GM23248 (cell line): ENCODE results near the gene PSMD6. TPM values are rescaled to one million over a fixed set of nuclear protein-coding genes. Genes with fewer than 3 reads are reported as not detected.

ENCODE experiments used
- DNase-seq: peaks from one replicate; pipeline ENCODE4 v3.0.0-alpha.2; 2015
- H2AFZ ChIP-seq: fragments of 200-600 bp; sonication (generic); 2 replicates; pipeline ENCODE4 v1.6.1; 2016; ENCODE audit warnings: antibody characterized with exemption
- H3F3A ChIP-seq: fragments of 200-600 bp; sonication (generic); 2 replicates; pipeline ENCODE4 v1.6.1; 2016; ENCODE audit warnings: mild to moderate bottlenecking, antibody characterized with exemption, mixed run types; ENCODE audit not compliant: insufficient read depth
- H3K27ac ChIP-seq: fragments of 200-600 bp; sonication (generic); 2 replicates; pipeline ENCODE4 v1.5.1; 2016; ENCODE audit warnings: mild to moderate bottlenecking
- H3K27me3 ChIP-seq: fragments of 200-600 bp; sonication (generic); replicated peaks from 2 replicates; pipeline ENCODE4 v1.6.1; 2016; ENCODE audit warnings: mild to moderate bottlenecking; ENCODE audit not compliant: insufficient read depth
- H3K36me3 ChIP-seq: fragments of 200-600 bp; sonication (generic); 2 replicates; pipeline ENCODE4 v1.6.1; 2016; ENCODE audit warnings: low read depth, mild to moderate bottlenecking
- H3K4me1 ChIP-seq: fragments of 200-600 bp; sonication (generic); 2 replicates; pipeline ENCODE4 v1.6.1; 2016; ENCODE audit warnings: mild to moderate bottlenecking; ENCODE audit not compliant: insufficient read depth
- H3K4me2 ChIP-seq: fragments of 200-600 bp; sonication (generic); one replicate; pipeline ENCODE4 v1.6.1; 2016; ENCODE audit warnings: mild to moderate bottlenecking; ENCODE audit not compliant: unreplicated experiment
- H3K4me3 ChIP-seq: fragments of 200-600 bp; sonication (generic); 2 replicates; pipeline ENCODE4 v1.5.1; 2016; ENCODE audit warnings: mild to moderate bottlenecking
- H3K79me2 ChIP-seq: fragments of 200-600 bp; sonication (generic); 2 replicates; pipeline ENCODE4 v1.6.1; 2016; ENCODE audit warnings: mild to moderate bottlenecking; ENCODE audit not compliant: insufficient read depth
- H3K9ac ChIP-seq: fragments of 200-600 bp; sonication (generic); 2 replicates; pipeline ENCODE4 v1.6.1; 2016; ENCODE audit warnings: mild to moderate bottlenecking
- H3K9me2 ChIP-seq: fragments of 200-600 bp; sonication (generic); 2 replicates; pipeline ENCODE4 v1.6.1; 2016; ENCODE audit warnings: mixed run types, mild to moderate bottlenecking, moderate library complexity; ENCODE audit not compliant: insufficient read depth
- H3K9me3 ChIP-seq: fragments of 200-600 bp; sonication (generic); one replicate; pipeline ENCODE4 v1.6.1; 2017; ENCODE audit warnings: low read depth
- H4K20me1 ChIP-seq: fragments of 200-600 bp; sonication (generic); 2 replicates; pipeline ENCODE4 v1.6.0; 2016; ENCODE audit not compliant: insufficient read depth
- EZH2 ChIP-seq: fragments of 200-600 bp; sonication (generic); IDR thresholded peaks from 2 replicates; pipeline ENCODE4 v1.6.1; 2018; ENCODE audit warnings: antibody characterized with exemption, mild to moderate bottlenecking; ENCODE audit not compliant: insufficient read depth, poor library complexity, severe bottlenecking
- EZH2phosphoT487 ChIP-seq: fragments of 200-600 bp; sonication (generic); IDR thresholded peaks from 2 replicates; pipeline ENCODE4 v1.6.1; 2018; ENCODE audit warnings: antibody characterized with exemption, moderate library complexity, mild to moderate bottlenecking, low read depth; ENCODE audit not compliant: insufficient read depth
- WGBS, 2 experiments: methylation state at CpG; one replicate each; pipeline ENCODE4 v1.1.6; 2015 to 2017; ENCODE audit warnings: low lambda C conversion rate in 2 of 2, low coverage in 1 of 2; ENCODE audit errors: missing lambda C conversion rate in 2 of 2; 5-methylcytosine and 5-hydroxymethylcytosine counted together
- in situ Hi-C: fragments of 300-500 bp; cut with MboI; formaldehyde crosslinking; loops from 2 replicates; pipeline ENCODE4 v1.15.0; 2020
- polyA plus RNA-seq: library from polyadenylated mRNA; unstranded; fragments of >200 nt; fragmentation: Nextera tagmentation; extraction: Ambion mirVana; gene quantifications from 2 replicates; pipeline ENCODE4 v1.2.1, GENCODE V29; 2016
- total RNA-seq: library from RNA; depleted of rRNA; stranded (reverse); fragments of >200 nt; shearing (Covaris generic); gene quantifications from 2 replicates; pipeline ENCODE4 v1.2.3, GENCODE V29; 2014

The PSMD6 gene
- total and polyA plus RNA-seq, 2 experiments from 2014 or later, result 79.5 to 126 TPM

- Histone ChIP-seq H3K27ac (no peak overlapping the region), H3K9ac (no peak overlapping the region), H3F3A (no peaks in the 10 kb centered on the region), H3K9me3 (no peaks in the 10 kb centered on the region), H3K4me3 (no peak overlapping the region), H4K20me1 (no peaks in the 10 kb centered on the region), H3K79me2 (no peaks in the 10 kb centered on the region), H3K9me2 (no peaks in the 10 kb centered on the region), H3K4me2 (no peak overlapping the region), H2AFZ (no peak overlapping the region), H3K27me3 (no peaks in the 10 kb centered on the region), H3K4me1 (peaks cover 11% of the 10 kb centered on the region), H3K36me3 (no peaks in the 10 kb centered on the region)
- DNase-seq, result no peak
- 92 to 94% methylated on average over 2 of the region's 2 CpGs for WGBS, 2 experiments
- in situ Hi-C loops, result no loop called here
- TF ChIP-seq EZH2phosphoT487, result no peak
- TF ChIP-seq EZH2, result no peak
These were observed 31.8 kb upstream of the PSMD6 start for GRCh38 chr3:64055076-64055475.

- Histone ChIP-seq H3K36me3 (no peaks in the 10 kb centered on the region), H3K9me2 (no peaks in the 10 kb centered on the region), H3K27ac (no peak overlapping the region), H3K4me1 (peaks cover 12% of the 10 kb centered on the region), H3K79me2 (no peaks in the 10 kb centered on the region), H2AFZ (no peak overlapping the region), H3F3A (peaks cover 4% of the 10 kb centered on the region), H3K4me2 (no peak overlapping the region), H4K20me1 (no peaks in the 10 kb centered on the region), H3K9me3 (no peaks in the 10 kb centered on the region), H3K27me3 (no peaks in the 10 kb centered on the region), H3K9ac (no peak overlapping the region), H3K4me3 (no peak overlapping the region)
- in situ Hi-C loops, result no loop called here
- DNase-seq, result no peak
- no peak for TF ChIP-seq EZH2
- TF ChIP-seq EZH2phosphoT487, result no peak
- 34 to 39% methylated on average over 3 of the region's 3 CpGs for WGBS, 2 experiments
These were observed 31.2 kb upstream of the PSMD6 start for GRCh38 chr3:64054488-64054887.

DNA sequence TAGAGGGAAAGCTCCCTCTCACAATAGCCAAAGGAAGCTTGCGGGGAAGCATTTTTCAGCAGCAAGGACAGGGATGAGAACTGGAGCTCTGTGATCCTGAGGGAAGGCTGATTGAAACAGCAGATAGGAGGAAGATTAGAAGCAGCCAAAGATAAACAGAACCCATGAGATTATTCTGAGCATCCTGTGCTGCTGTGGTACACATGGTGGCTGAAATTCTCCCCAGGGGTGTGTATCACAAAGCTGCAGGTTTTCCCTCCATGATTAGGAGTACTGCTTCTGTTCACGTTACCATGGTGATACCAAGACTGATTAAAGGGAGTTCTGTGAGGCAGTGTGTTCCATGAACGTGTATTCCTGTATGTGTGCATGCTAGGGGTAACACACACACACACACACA lies 30.3 kb upstream of the PSMD6 start:
- H3K4me2 ChIP-seq, result no peak overlapping the region
- H3K79me2 ChIP-seq, result no peaks in the 10 kb centered on the region
- no peaks in the 10 kb centered on the region for H3K9me3 ChIP-seq
- in situ Hi-C loops, result no loop called here
- H3K36me3 ChIP-seq, result no peaks in the 10 kb centered on the region
- peaks cover 14% of the 10 kb centered on the region for H3F3A ChIP-seq
- no peak for DNase-seq
- H3K4me3 ChIP-seq, result no peak overlapping the region
- WGBS, 2 experiments, result 67 to 71% methylated on average over 3 of the region's 3 CpGs
- TF ChIP-seq EZH2, result no peak
- no peak for TF ChIP-seq EZH2phosphoT487
- H3K27ac ChIP-seq, result no peak overlapping the region
- H2AFZ ChIP-seq, result no peak overlapping the region
- H3K9ac ChIP-seq, result no peak overlapping the region
- no peaks in the 10 kb centered on the region for H4K20me1 ChIP-seq
- no peaks in the 10 kb centered on the region for H3K27me3 ChIP-seq
- H3K9me2 ChIP-seq, result no peaks in the 10 kb centered on the region
- H3K4me1 ChIP-seq, result peaks cover 21% of the 10 kb centered on the region

- H3K4me2 ChIP-seq, result no peak overlapping the region
- H3K9me2 ChIP-seq, result no peaks in the 10 kb centered on the region
- no peak overlapping the region for H3K9ac ChIP-seq
- H3K27me3 ChIP-seq, result no peaks in the 10 kb centered on the region
- no peak for DNase-seq
- H3K4me1 ChIP-seq, result peaks cover 25% of the 10 kb centered on the region
- TF ChIP-seq EZH2phosphoT487 (no peak), EZH2 (no peak)
- peaks cover 18% of the 10 kb centered on the region for H3F3A ChIP-seq
- H3K9me3 ChIP-seq, result no peaks in the 10 kb centered on the region
- no peak overlapping the region for H3K4me3 ChIP-seq
- in situ Hi-C loops, result no loop called here
- no peak overlapping the region for H3K27ac ChIP-seq
- H4K20me1 ChIP-seq, result no peaks in the 10 kb centered on the region
- no peaks in the 10 kb centered on the region for H3K36me3 ChIP-seq
- H2AFZ ChIP-seq, result no peak overlapping the region
- no peaks in the 10 kb centered on the region for H3K79me2 ChIP-seq
These were observed 29.8 kb upstream of the PSMD6 start for GRCh38 chr3:64053117-64053516.

- 86 to 89% methylated on average over 4 of the region's 4 CpGs for WGBS, 2 experiments
- no peaks in the 10 kb centered on the region for H3K9me2 ChIP-seq
- H3K36me3 ChIP-seq, result no peaks in the 10 kb centered on the region
- in situ Hi-C loops, result loop anchor here (25.0 kb wide), 1 partner anchor 212 kb away; no protein-coding TSS in a partner anchor
- peaks cover 20% of the 10 kb centered on the region for H3K4me1 ChIP-seq
- no peak overlapping the region for H2AFZ ChIP-seq
- H3K4me2 ChIP-seq, result no peak overlapping the region
- H3F3A ChIP-seq, result peaks cover 23% of the 10 kb centered on the region
- DNase-seq, result no peak
- no peaks in the 10 kb centered on the region for H3K9me3 ChIP-seq
- no peak overlapping the region for H3K27ac ChIP-seq
- no peak overlapping the region for H3K4me3 ChIP-seq
- H3K79me2 ChIP-seq, result no peaks in the 10 kb centered on the region
- no peak for TF ChIP-seq EZH2
- no peak for TF ChIP-seq EZH2phosphoT487
- no peaks in the 10 kb centered on the region for H3K27me3 ChIP-seq
- no peaks in the 10 kb centered on the region for H4K20me1 ChIP-seq
- no peak overlapping the region for H3K9ac ChIP-seq
These were observed 26.5 kb upstream of the PSMD6 start for GRCh38 chr3:64049832-64050231.
